Muscle layer of colon (tissue), 2 donors: ENCODE data around the gene HIPK2.
"Not testable (repeated sequence)": the region's sequence is repeated elsewhere in the genome, so short reads cannot be mapped to it uniquely, and the experiment has no call there.

Experiments used
- H3K27ac ChIP-seq: one replicate; pipeline ENCODE4 v1.7.0; 2013; ENCODE audit warnings: low read depth, mild to moderate bottlenecking, low read length, moderate library complexity
- H3K27me3 ChIP-seq, 2 donors: one replicate each; pipeline ENCODE4 v1.7.0; 2013; ENCODE audit warnings: low read length in 2 of 2, mild to moderate bottlenecking in 2 of 2; ENCODE audit not compliant: insufficient read depth in 2 of 2, control insufficient read depth in 1 of 2
- H3K36me3 ChIP-seq: one replicate; pipeline ENCODE4 v1.7.0; 2013; ENCODE audit warnings: mild to moderate bottlenecking, low read length; ENCODE audit not compliant: insufficient read depth
- H3K4me1 ChIP-seq: one replicate; pipeline ENCODE4 v1.7.0; 2013; ENCODE audit warnings: mild to moderate bottlenecking, low read length; ENCODE audit not compliant: insufficient read depth
- H3K4me3 ChIP-seq, 2 donors: one replicate each; pipeline ENCODE4 v1.7.0; 2013; ENCODE audit warnings: low read length in 2 of 2, low read depth in 1 of 2, mild to moderate bottlenecking in 1 of 2, moderate library complexity in 1 of 2
- H3K9ac ChIP-seq: one replicate; pipeline ENCODE4 v1.7.0; 2013; ENCODE audit warnings: low read length
- H3K9me3 ChIP-seq: one replicate; pipeline ENCODE4 v1.7.0; 2013; ENCODE audit warnings: mild to moderate bottlenecking, low read length
- donor health status: abdominal sarcoma.
- donor health status: Adenocarcinoma of cecum.

HIPK2 gene

GRCh38 chr7:139618482-139619366, 159.1 kb downstream of the HIPK2 start:
- H3K27me3 ChIP-seq = no peaks in the 10 kb centered on the region
- no peak overlapping the region for H3K9ac ChIP-seq
- H3K27ac ChIP-seq = no peak overlapping the region
- no peaks in the 10 kb centered on the region for H3K4me1 ChIP-seq
- no peaks in the 10 kb centered on the region for H3K9me3 ChIP-seq
- H3K4me3 ChIP-seq = no peak overlapping the region
- peaks cover 21% of the 10 kb centered on the region for H3K36me3 ChIP-seq

DNA sequence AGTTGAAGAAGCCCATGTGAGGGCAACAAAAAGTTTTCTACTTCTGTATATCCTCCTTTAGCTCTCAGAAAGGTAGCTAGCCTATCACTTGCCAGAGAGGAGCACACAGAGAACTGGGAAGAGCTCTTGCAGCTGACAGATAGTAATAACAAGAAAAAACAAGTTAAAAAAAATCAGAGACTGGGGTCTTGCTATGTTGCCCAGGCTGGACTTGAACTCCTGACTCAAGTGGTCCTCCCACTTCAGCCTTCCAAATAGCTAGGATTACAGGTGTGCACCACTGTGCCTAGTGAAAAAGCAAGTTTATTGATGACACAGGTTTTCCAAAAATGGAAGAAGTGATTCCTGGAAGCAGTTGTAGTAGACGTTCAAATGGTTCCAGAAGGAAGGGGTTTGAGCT, 160.7 kb downstream of the HIPK2 start:
- Histone ChIP-seq H3K27ac (no peak overlapping the region), H3K4me3 (no peak overlapping the region), H3K36me3 (peaks cover 28% of the 10 kb centered on the region), H3K9ac (no peak overlapping the region), H3K9me3 (no peaks in the 10 kb centered on the region), H3K4me1 (no peaks in the 10 kb centered on the region), H3K27me3 (no peaks in the 10 kb centered on the region)

DNA sequence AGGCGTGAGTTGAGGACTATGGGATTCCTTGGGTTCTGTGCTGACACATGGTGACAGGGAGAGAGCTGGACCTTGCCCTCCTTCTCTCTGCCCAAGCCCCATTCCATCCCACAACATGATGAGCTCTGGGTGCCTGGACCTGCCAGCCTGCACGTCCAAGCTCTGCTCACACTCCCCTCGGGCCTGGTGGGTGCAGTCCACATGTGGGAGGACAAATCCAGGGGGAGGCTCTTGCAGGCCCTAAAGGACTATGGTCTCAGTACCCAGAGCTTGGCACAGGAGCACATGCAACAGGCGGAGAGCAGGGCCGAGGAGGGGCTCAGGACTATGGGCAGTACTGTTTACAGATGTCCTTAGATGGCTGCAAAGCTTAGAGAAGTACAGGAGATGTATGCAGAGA, 162.9 kb downstream of the HIPK2 start:
- Histone ChIP-seq H3K27ac (no peak overlapping the region), H3K4me1 (no peaks in the 10 kb centered on the region), H3K9ac (no peak overlapping the region), H3K4me3 (no peak overlapping the region), H3K9me3 (no peaks in the 10 kb centered on the region), H3K36me3 (peaks cover 28% of the 10 kb centered on the region), H3K27me3 (no peaks in the 10 kb centered on the region)

DNA sequence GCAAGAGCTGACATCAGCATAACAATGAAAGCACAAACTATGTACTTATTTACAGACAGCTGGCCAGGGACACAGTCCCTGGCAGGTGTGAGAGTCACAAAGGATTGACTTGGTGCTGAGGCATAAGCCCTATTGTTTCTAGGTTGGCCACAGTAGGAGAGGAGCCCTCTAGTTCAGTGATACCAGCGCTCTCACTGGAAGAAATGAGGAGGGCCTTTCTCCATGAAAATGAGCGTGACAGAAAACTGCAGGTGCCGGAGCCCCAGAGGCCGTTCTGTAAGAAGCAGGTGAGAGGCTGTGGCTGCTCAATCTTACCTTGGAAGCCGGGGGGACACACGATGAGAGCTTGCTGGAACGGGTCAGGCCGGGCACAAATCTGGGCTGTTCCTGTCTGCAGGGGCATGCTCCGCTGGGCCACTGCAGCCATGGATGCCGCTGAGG, 163.8 kb downstream of the HIPK2 start:
- no peaks in the 10 kb centered on the region for H3K4me1 ChIP-seq
- H3K4me3 ChIP-seq = no peak overlapping the region
- H3K27ac ChIP-seq = no peak overlapping the region
- H3K36me3 ChIP-seq = peaks cover 28% of the 10 kb centered on the region
- no peaks in the 10 kb centered on the region for H3K9me3 ChIP-seq
- no peak overlapping the region for H3K9ac ChIP-seq
- no peaks in the 10 kb centered on the region for H3K27me3 ChIP-seq

DNA sequence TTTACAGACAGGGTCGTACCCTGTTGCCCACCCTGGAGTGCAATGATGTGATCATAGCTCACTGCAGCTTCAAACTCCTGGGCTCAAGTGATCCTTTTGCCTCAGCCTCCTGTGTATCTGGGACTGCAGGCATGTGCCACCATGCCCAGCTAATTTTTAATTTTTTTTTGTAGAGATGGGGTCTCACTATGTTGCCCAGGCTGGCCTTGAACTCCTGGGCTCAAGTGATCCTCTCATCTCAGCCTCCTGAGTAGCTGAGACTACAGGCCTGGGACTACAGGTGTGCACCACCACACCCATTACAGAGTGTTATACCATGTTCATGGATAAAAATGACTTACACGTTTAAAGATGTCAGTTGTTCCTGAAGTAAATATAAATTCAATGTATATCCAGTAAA, 166.2 kb downstream of the HIPK2 start:
- not testable (repeated sequence) for H3K9ac ChIP-seq, H3K4me1 ChIP-seq, H3K9me3 ChIP-seq, H3K27me3 ChIP-seq, H3K27ac ChIP-seq, H3K4me3 ChIP-seq
- peaks cover 22% of the 10 kb centered on the region for H3K36me3 ChIP-seq

GRCh38 chr7:139610595-139610994, 167.2 kb downstream of the HIPK2 start:
- Histone ChIP-seq H3K4me1 (no peaks in the 10 kb centered on the region), H3K36me3 (peaks cover 15% of the 10 kb centered on the region), H3K27ac (no peak overlapping the region), H3K9me3 (no peaks in the 10 kb centered on the region), H3K4me3 (no peak overlapping the region), H3K27me3 (no peaks in the 10 kb centered on the region), H3K9ac (no peak overlapping the region)

DNA sequence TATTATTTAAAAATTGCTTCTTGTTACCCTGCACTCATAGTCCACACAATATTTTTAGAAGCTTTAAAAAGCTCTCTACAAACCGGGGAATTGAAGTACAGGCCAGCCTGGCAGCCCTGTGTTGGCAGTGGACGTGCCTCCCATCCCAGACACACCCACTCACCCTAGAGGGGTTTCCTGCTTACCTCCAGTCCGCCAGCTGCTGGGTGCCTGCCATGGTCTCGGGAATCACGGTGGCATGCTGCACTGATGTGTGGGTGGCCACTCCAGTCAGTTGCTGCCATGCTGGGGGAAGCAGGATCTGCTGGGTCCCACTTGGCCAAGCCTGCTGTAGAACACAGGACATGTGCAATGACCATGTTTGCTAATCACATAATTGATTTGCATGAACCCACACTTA, 173.9 kb downstream of the HIPK2 start:
- H3K4me1 ChIP-seq = no peaks in the 10 kb centered on the region
- H3K27ac ChIP-seq = no peak overlapping the region
- H3K36me3 ChIP-seq = peaks cover 38% of the 10 kb centered on the region
- no peaks in the 10 kb centered on the region for H3K27me3 ChIP-seq
- no peak overlapping the region for H3K9ac ChIP-seq
- H3K9me3 ChIP-seq = no peaks in the 10 kb centered on the region
- no peak overlapping the region for H3K4me3 ChIP-seq

DNA sequence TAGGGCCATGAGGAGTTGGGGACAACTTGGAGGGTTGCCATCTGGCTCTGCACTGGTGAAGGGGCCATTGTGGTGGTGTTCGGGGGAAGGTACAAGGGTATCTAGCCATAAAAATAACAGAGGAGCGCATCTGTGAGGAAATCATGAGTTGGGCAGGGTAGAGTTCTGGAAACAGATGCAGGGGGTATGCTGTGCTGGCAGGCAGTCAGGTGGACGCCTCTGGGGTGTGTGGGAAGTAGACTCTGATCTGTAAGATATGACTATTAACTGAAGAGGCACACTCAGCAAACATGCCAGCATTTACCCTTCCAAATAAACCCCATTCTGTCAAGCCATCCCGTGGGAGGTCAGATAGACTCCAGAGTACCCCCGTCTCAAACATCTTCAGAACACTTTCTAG, 174.5 kb downstream of the HIPK2 start:
- H3K27ac ChIP-seq = no peak overlapping the region
- no peak overlapping the region for H3K9ac ChIP-seq
- no peaks in the 10 kb centered on the region for H3K9me3 ChIP-seq
- no peaks in the 10 kb centered on the region for H3K27me3 ChIP-seq
- H3K4me1 ChIP-seq = no peaks in the 10 kb centered on the region
- no peak overlapping the region for H3K4me3 ChIP-seq
- H3K36me3 ChIP-seq = peaks cover 42% of the 10 kb centered on the region

GRCh38 chr7:139602143-139602722, 175.6 kb downstream of the HIPK2 start:
- Histone ChIP-seq H3K27me3 (no peaks in the 10 kb centered on the region), H3K36me3 (peaks cover 47% of the 10 kb centered on the region), H3K4me1 (no peaks in the 10 kb centered on the region), H3K27ac (no peak overlapping the region), H3K9me3 (no peaks in the 10 kb centered on the region), H3K9ac (no peak overlapping the region), H3K4me3 (no peak overlapping the region)

GRCh38 chr7:139601176-139601575, 176.6 kb downstream of the HIPK2 start:
- H3K9ac ChIP-seq = no peak overlapping the region
- no peaks in the 10 kb centered on the region for H3K27me3 ChIP-seq
- no peaks in the 10 kb centered on the region for H3K9me3 ChIP-seq
- peaks cover 57% of the 10 kb centered on the region for H3K36me3 ChIP-seq
- no peaks in the 10 kb centered on the region for H3K4me1 ChIP-seq
- no peak overlapping the region for H3K27ac ChIP-seq
- no peak overlapping the region for H3K4me3 ChIP-seq

- Histone ChIP-seq H3K27ac (no peak overlapping the region), H3K36me3 (peaks cover 59% of the 10 kb centered on the region), H3K4me1 (no peaks in the 10 kb centered on the region), H3K4me3 (no peak overlapping the region), H3K9me3 (no peaks in the 10 kb centered on the region), H3K27me3 (no peaks in the 10 kb centered on the region), H3K9ac (no peak overlapping the region)
Observed at GRCh38 chr7:139600306-139600705, 177.5 kb downstream of the HIPK2 start.

GRCh38 chr7:139598642-139599041, 179.2 kb downstream of the HIPK2 start:
- no peak overlapping the region for H3K9ac ChIP-seq
- H3K27ac ChIP-seq = no peak overlapping the region
- H3K4me1 ChIP-seq = no peaks in the 10 kb centered on the region
- no peaks in the 10 kb centered on the region for H3K27me3 ChIP-seq
- H3K9me3 ChIP-seq = no peaks in the 10 kb centered on the region
- H3K36me3 ChIP-seq = peaks cover 65% of the 10 kb centered on the region
- no peak overlapping the region for H3K4me3 ChIP-seq
